WTC11 (cell line): ENCODE data around the gene ZSCAN25. TPM values are rescaled to one million over a fixed set of nuclear protein-coding genes. Genes with fewer than 3 reads are reported as not detected.

Experiments used
- ATAC-seq: fragments of 200-7000 bp; cut with Tn5 transposase; 2 replicates; pipeline ENCODE4 v1.10.0; 2021; ENCODE audit warnings: mild to moderate bottlenecking, moderate library complexity
- CTCF ChIA-PET: fragments of 300-600 bp; sonication (Branson Sonifier 250); formaldehyde crosslinking; loops from one replicate; lab custom pipeline; 2021; ENCODE audit warnings: antibody characterized with exemption; lab: Charles Lee
- POLR2A ChIA-PET: fragments of 350-600 bp; sonication (Branson Sonifier 250); formaldehyde crosslinking; loops from one replicate; lab custom pipeline; 2021; ENCODE audit warnings: antibody characterized with exemption; lab: Charles Lee
- DNase-seq: peaks from one replicate; pipeline ENCODE4 v3.0.0; 2021; ENCODE audit warnings: low spot score
- H3K27ac Mint-ChIP-seq: 2 replicates; pipeline ENCODE4 v1.8.0; 2021; ENCODE audit warnings: mixed read lengths
- H3K27me3 Mint-ChIP-seq: 2 replicates; pipeline ENCODE4 v1.8.0; 2021; ENCODE audit warnings: low read depth, mild to moderate bottlenecking, moderate library complexity, mixed read lengths
- H3K36me3 Mint-ChIP-seq: 2 replicates; pipeline ENCODE4 v1.8.0; 2021; ENCODE audit warnings: mixed read lengths
- H3K4me1 Mint-ChIP-seq: 2 replicates; pipeline ENCODE4 v1.8.0; 2022; ENCODE audit warnings: mixed read lengths
- H3K4me3 Mint-ChIP-seq: 2 replicates; pipeline ENCODE4 v1.8.0; 2021; ENCODE audit warnings: mild to moderate bottlenecking, moderate library complexity, mixed read lengths
- H3K9me3 Mint-ChIP-seq: 2 replicates; pipeline ENCODE4 v1.8.0; 2021; ENCODE audit warnings: mixed read lengths
- AR ChIP-seq: fragments of 250-450 bp; sonication (Bioruptor Pico); IDR thresholded peaks from 2 replicates; pipeline ENCODE4 v1.9.0; 2021; ENCODE audit warnings: mild to moderate bottlenecking
- CBFB ChIP-seq: sonication (generic); formaldehyde crosslinking; IDR thresholded peaks from 2 replicates; pipeline ENCODE4 v1.8.1; 2022; ENCODE audit warnings: mild to moderate bottlenecking, low read depth, missing genetic modification reagents
- CREB1 ChIP-seq: sonication (generic); formaldehyde crosslinking; IDR thresholded peaks from 2 replicates; pipeline ENCODE4 v1.8.0; 2023; ENCODE audit warnings: mild to moderate bottlenecking, missing genetic modification reagents
- CTCF ChIP-seq: fragments of 200-600 bp; IDR thresholded peaks from 2 replicates; pipeline ENCODE4 v1.8.0; 2022; ENCODE audit warnings: antibody characterized with exemption
- E2F1 ChIP-seq: sonication (generic); formaldehyde crosslinking; IDR thresholded peaks from 2 replicates; pipeline ENCODE4 v1.8.0; 2022; ENCODE audit warnings: mild to moderate bottlenecking, missing genetic modification reagents
- ELF4 ChIP-seq: sonication (generic); formaldehyde crosslinking; IDR thresholded peaks from 2 replicates; pipeline ENCODE4 v1.8.1; 2022; ENCODE audit warnings: low read depth, mild to moderate bottlenecking, moderate library complexity, missing genetic modification reagents
- EMX1 ChIP-seq: fragments of 250-450 bp; sonication (Bioruptor Pico); IDR thresholded peaks from 2 replicates; pipeline ENCODE4 v1.8.0; 2021; ENCODE audit warnings: mild to moderate bottlenecking
- ETV6 ChIP-seq: sonication (generic); formaldehyde crosslinking; IDR thresholded peaks from 2 replicates; pipeline ENCODE4 v1.8.1; 2022; ENCODE audit warnings: mild to moderate bottlenecking, missing genetic modification reagents
- FOXK1 ChIP-seq: sonication (generic); formaldehyde crosslinking; IDR thresholded peaks from 2 replicates; pipeline ENCODE4 v1.8.0; 2022; ENCODE audit warnings: mild to moderate bottlenecking, moderate library complexity, missing genetic modification reagents
- FOXP4 ChIP-seq: sonication (generic); formaldehyde crosslinking; IDR thresholded peaks from 2 replicates; pipeline ENCODE4 v1.8.0; 2022; ENCODE audit warnings: mild to moderate bottlenecking, missing genetic modification reagents
- GRHL2 ChIP-seq: fragments of 250-450 bp; sonication (Bioruptor Pico); IDR thresholded peaks from 2 replicates; pipeline ENCODE4 v1.8.0; 2022; ENCODE audit warnings: mild to moderate bottlenecking, moderate library complexity; ENCODE audit not compliant: insufficient replicate concordance, severe bottlenecking
- IRF2 ChIP-seq: sonication (generic); formaldehyde crosslinking; IDR thresholded peaks from 2 replicates; pipeline ENCODE4 v1.8.0; 2022; ENCODE audit warnings: low read depth, missing genetic modification reagents, borderline replicate concordance
- JAZF1 ChIP-seq: fragments of 250-450 bp; sonication (Bioruptor Pico); IDR thresholded peaks from 2 replicates; pipeline ENCODE4 v1.9.0; 2021; ENCODE audit warnings: moderate library complexity, mild to moderate bottlenecking, inconsistent platforms
- NFYB ChIP-seq: sonication (generic); formaldehyde crosslinking; conservative IDR thresholded peaks from 2 replicates; pipeline ENCODE4 v1.8.0; 2022; ENCODE audit warnings: low read depth, missing genetic modification reagents
- NR1H2 ChIP-seq: sonication (generic); formaldehyde crosslinking; IDR thresholded peaks from 2 replicates; pipeline ENCODE4 v1.9.0; 2021; ENCODE audit warnings: mild to moderate bottlenecking, moderate library complexity, missing genetic modification reagents
- NR3C1 ChIP-seq: sonication (generic); formaldehyde crosslinking; conservative IDR thresholded peaks from 2 replicates; pipeline ENCODE4 v1.8.1; 2023; ENCODE audit warnings: low read depth, mild to moderate bottlenecking, missing genetic modification reagents
- PRRX2 ChIP-seq: fragments of 250-450 bp; sonication (Bioruptor Pico); IDR thresholded peaks from 2 replicates; pipeline ENCODE4 v1.8.0; 2021; ENCODE audit warnings: mild to moderate bottlenecking
- SMAD3 ChIP-seq: sonication (generic); formaldehyde crosslinking; IDR thresholded peaks from 2 replicates; pipeline ENCODE4 v1.8.0; 2022; ENCODE audit warnings: missing genetic modification reagents, mild to moderate bottlenecking, borderline replicate concordance
- TCF7 ChIP-seq: sonication (generic); formaldehyde crosslinking; IDR thresholded peaks from 2 replicates; pipeline ENCODE4 v1.8.0; 2022; ENCODE audit warnings: mild to moderate bottlenecking, low read depth, missing genetic modification reagents, moderate library complexity
- ZMAT4 ChIP-seq: fragments of 250-450 bp; sonication (Bioruptor Pico); IDR thresholded peaks from 2 replicates; pipeline ENCODE4 v1.9.0; 2021; ENCODE audit warnings: mild to moderate bottlenecking
- ZNF121 ChIP-seq: sonication (generic); formaldehyde crosslinking; IDR thresholded peaks from 2 replicates; pipeline ENCODE4 v1.8.0; 2023; ENCODE audit warnings: missing genetic modification reagents
- ZNF232 ChIP-seq: sonication (generic); formaldehyde crosslinking; IDR thresholded peaks from 2 replicates; pipeline ENCODE4 v1.8.0; 2022; ENCODE audit warnings: mild to moderate bottlenecking, missing genetic modification reagents
- ZNF317 ChIP-seq: sonication (generic); formaldehyde crosslinking; IDR thresholded peaks from 2 replicates; pipeline ENCODE4 v1.8.1; 2023; ENCODE audit warnings: low read depth, mild to moderate bottlenecking, moderate library complexity, missing genetic modification reagents, borderline replicate concordance
- ZNF423 ChIP-seq: fragments of 250-450 bp; sonication (Bioruptor Pico); IDR thresholded peaks from 2 replicates; pipeline ENCODE4 v2.1.2; 2022; ENCODE audit warnings: mild to moderate bottlenecking, moderate library complexity
- ZNF671 ChIP-seq: fragments of 250-450 bp; sonication (Bioruptor Pico); IDR thresholded peaks from 2 replicates; pipeline ENCODE4 v1.8.0; 2021; ENCODE audit warnings: mild to moderate bottlenecking
- ZSCAN18 ChIP-seq: fragments of 250-450 bp; sonication (Bioruptor Pico); IDR thresholded peaks from 2 replicates; pipeline ENCODE4 v2.1.2; 2022; ENCODE audit warnings: mild to moderate bottlenecking, moderate library complexity
- total RNA-seq: library from RNA; stranded (reverse); gene quantifications from 3 replicates; pipeline ENCODE4 v1.2.3, GENCODE V29; 2021

The ZSCAN25 gene
- total RNA-seq, 1 experiment from 2014 or later, result 20.1 TPM

GRCh38 chr7:99624484-99624883 is 7.7 kb downstream of the ZSCAN25 start:
- Mint-ChIP-seq H3K4me3 (no peak overlapping the region), H3K9me3 (no peaks in the 10 kb centered on the region), H3K4me1 (peaks cover 14% of the 10 kb centered on the region), H3K27ac (no peak overlapping the region), H3K27me3 (no peaks in the 10 kb centered on the region), H3K36me3 (peaks cover 83% of the 10 kb centered on the region)
- ChIA-PET CTCF (no interaction called here), POLR2A (interaction anchor here (0.6 kb wide), 1 partner anchor 9 kb away, joined by 3 read pairs; no protein-coding TSS in a partner anchor)
- TF ChIP-seq SMAD3 (no peak), CTCF (no peak), JAZF1 (CRISPR knock-in tag) (no peak), ZNF423 (CRISPR knock-in tag) (no peak), IRF2 (CRISPR knock-in tag) (no peak), ETV6 (no peak), NFYB (no peak), ZMAT4 (CRISPR knock-in tag) (no peak), NR3C1 (CRISPR knock-in tag) (no peak), ELF4 (CRISPR knock-in tag) (no peak)
- DNase-seq, result no peak
- ATAC-seq, result no peak

- ATAC-seq, result no peak
- POLR2A ChIA-PET, result no interaction called here
- peaks cover 17% of the 10 kb centered on the region for H3K4me1 Mint-ChIP-seq
- H3K9me3 Mint-ChIP-seq, result no peaks in the 10 kb centered on the region
- CTCF ChIA-PET, result no interaction called here
- no peak overlapping the region for H3K27ac Mint-ChIP-seq
- TF ChIP-seq PRRX2 (no peak), CREB1 (CRISPR knock-in tag) (no peak), FOXK1 (CRISPR knock-in tag) (no peak), ZSCAN18 (CRISPR knock-in tag) (no peak), ZNF121 (CRISPR knock-in tag) (no peak), AR (CRISPR knock-in tag) (no peak), TCF7 (CRISPR knock-in tag) (no peak), ZNF317 (CRISPR knock-in tag) (no peak), NFYB (no peak), ZNF671 (CRISPR knock-in tag) (no peak), GRHL2 (CRISPR knock-in tag) (no peak), IRF2 (CRISPR knock-in tag) (no peak), EMX1 (CRISPR knock-in tag) (no peak), NR3C1 (CRISPR knock-in tag) (no peak), ZNF232 (CRISPR knock-in tag) (no peak), E2F1 (CRISPR knock-in tag) (no peak), FOXP4 (CRISPR knock-in tag) (no peak), CBFB (no peak), NR1H2 (CRISPR knock-in tag) (no peak)
- peaks cover 83% of the 10 kb centered on the region for H3K36me3 Mint-ChIP-seq
- no peaks in the 10 kb centered on the region for H3K27me3 Mint-ChIP-seq
- no peak overlapping the region for H3K4me3 Mint-ChIP-seq
- DNase-seq, result no peak
Observed at GRCh38 chr7:99625321-99625720, 8.6 kb downstream of the ZSCAN25 start.
